HG02588 (cell line): ENCODE results near the gene S1PR4.

Experiments
- ATAC-seq: cut with Tn5 transposase; IDR thresholded peaks from one replicate; pipeline ENCODE4 v1.9.1; 2021; ENCODE audit warnings: mild to moderate bottlenecking, moderate library complexity; ENCODE audit not compliant: unreplicated experiment

S1PR4 gene, protein sequence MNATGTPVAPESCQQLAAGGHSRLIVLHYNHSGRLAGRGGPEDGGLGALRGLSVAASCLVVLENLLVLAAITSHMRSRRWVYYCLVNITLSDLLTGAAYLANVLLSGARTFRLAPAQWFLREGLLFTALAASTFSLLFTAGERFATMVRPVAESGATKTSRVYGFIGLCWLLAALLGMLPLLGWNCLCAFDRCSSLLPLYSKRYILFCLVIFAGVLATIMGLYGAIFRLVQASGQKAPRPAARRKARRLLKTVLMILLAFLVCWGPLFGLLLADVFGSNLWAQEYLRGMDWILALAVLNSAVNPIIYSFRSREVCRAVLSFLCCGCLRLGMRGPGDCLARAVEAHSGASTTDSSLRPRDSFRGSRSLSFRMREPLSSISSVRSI

DNA sequence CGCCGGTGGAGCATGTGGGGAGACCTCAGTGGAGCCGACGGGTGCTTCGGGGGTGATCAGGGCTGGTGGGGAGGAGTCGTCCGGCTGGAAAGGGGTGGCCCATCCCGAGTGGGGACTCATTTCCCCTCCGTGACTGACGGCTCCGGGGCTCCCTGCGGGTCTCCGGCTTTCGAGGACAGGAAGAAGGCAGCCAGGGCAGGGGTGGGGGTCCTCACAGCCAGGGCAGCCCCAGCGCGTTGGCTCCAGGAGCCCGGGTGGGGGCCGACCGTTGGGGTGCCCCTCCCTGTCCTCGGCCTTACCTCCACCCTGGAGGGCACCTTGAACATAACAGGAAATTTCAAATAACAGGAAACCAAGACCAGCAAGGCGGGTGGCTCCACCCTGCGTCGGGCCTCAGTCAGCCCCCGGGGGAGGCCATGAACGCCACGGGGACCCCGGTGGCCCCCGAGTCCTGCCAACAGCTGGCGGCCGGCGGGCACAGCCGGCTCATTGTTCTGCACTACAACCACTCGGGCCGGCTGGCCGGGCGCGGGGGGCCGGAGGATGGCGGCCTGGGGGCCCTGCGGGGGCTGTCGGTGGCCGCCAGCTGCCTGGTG is at the start of gene S1PR4:
TSS of gene S1PR4 (plus strand) at position 393 of the 596 bp plus-strand sequence. CDS start at position 417, 24 bp downstream.
- peak; percentile 36 for ATAC-seq

DNA sequence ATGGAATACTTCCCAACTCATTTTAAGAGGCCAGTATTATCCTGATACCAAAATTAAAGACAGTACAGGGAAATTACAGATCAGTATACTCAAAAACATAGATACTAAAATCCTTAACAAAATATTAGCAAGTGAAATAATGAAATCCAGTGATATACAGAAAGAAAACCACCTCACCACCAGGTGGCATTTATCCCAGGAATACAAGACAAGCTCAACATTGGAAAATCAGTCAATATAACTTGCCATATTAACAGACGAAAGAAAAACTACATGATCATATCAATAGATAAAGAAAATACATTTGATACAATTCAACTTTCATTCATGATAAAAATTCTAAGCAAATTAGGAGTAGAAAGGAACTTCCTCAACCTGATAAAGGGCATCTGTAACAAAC is 49.5 kb upstream of the S1PR4 start:
- ATAC-seq, result no peak

DNA sequence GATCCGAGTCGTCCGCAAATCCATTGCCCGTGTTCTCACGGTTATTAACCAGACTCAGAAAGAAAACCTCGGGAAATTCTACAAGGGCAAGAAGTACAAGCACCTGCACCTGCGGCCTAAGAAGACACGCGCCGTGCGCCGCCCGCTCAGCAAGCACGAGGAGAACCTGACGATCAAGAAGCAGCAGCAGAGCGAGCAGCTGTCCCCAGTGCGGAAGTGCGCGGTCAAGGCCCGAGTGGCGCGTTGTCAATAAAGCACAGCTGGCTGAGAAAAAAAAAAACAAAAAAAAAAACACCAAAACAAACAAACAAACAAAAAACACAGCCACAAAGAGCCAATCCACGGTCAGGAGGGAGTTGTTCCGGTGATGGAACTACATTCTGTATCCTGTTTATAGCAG is 47.4 kb upstream of the S1PR4 start:
- ATAC-seq, result no peak

DNA sequence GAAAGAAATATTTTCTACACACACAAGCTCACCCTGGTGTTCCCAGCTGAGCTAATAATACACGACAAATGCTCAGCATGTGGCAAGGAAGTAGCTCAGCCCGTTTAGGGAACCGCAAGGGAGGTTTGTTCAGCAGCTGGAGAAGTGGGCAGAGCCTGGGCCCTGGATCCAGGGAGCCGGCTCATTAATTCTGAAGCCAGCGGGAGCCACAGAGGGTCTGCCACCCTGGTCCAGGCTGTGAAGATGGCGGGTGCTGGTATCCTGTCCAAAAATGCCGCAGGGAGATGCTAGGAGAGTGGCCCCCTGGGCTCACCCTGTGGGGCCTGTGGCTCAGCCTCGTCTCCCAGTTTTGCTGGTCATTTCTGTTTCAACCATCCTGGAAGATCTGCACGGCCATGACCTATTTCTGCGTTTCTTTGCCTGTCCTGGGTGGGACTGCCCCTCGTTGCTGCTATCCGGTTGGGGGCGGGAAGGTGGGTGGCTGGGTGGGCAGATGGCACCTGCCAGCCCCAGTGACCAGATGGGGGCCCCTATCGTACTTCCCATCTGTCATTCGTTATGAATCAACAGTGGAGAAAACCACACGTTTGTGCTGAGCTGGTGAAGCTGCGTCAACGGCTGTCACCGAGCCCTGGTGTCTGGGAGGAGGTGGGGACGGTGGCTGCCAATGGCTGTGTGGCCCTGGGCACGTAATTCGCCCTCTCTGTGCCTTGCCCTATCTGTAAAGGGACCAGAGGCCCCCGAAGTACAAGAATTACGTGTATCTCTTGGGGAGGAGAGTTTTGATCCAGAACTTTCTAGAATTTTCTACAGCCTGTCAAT is 45.4 kb upstream of the S1PR4 start:
- ATAC-seq, result peak; percentile 46

DNA sequence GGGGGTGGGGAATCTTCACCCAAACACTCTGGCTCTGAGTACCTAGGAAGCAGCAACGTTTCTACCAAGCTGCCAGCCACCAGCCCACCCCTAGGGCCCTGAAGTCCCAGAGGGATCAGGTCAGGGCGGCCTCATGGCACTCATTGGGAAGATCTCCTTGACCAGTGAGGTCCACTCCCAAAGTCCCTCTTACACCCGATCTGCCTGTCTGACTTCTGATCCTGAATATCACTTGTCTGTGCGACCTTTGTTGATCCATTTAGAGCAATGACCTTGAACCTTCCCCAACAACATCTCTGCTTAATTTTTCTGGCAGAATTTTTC is 44.8 kb upstream of the S1PR4 start:
- peak; percentile 24 for ATAC-seq

DNA sequence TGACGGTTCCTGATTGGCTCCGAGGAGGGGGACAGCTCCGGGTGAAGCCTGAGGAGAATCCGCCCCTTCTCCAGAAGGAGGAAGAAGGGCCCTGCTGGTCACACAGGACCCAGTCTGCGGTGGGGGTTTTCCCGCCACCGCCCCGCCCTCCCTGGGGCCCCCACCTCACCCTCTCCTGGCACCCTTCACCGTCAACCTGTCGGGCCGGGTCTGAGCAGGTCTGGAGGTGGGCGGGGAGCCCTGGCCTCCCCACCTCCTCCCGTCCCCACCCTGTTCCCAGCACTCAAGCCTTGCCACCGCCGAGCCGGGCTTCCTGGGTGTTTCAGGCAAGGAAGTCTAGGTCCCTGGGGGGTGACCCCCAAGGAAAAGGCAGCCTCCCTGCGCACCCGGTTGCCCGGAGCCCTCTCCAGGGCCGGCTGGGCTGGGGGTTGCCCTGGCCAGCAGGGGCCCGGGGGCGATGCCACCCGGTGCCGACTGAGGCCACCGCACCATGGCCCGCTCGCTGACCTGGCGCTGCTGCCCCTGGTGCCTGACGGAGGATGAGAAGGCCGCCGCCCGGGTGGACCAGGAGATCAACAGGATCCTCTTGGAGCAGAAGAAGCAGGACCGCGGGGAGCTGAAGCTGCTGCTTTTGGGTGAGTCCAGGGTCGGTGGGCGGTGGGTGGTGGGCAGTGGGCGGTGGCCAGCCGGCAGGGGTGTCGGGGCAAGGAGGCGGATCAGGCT is 42.4 kb upstream of the S1PR4 start, which contains the start of gene GNA15:
TSS of gene GNA15 (plus strand) at position 73 of the 723 bp plus-strand sequence. CDS start at position 491, 418 bp downstream.
- no peak for ATAC-seq

DNA sequence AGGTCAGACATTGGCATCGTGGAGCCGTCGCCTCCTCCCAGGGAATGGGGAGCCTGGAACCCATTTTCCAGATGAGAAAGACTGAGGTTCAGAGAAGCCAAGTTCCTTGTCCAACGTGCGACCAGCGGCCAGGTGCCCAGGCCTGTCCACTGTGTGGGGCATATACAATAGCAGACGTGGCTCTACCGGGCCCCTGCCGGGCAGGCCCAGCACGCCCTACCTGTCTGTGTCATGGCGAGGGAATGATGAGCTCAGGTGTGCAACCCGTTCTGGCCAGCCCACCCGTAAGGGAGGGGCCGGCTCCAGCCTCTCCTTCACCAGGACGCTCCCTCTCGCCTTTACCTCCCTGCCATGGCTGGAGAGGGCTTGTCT is 41.9 kb upstream of the S1PR4 start:
- ATAC-seq, result no peak

DNA sequence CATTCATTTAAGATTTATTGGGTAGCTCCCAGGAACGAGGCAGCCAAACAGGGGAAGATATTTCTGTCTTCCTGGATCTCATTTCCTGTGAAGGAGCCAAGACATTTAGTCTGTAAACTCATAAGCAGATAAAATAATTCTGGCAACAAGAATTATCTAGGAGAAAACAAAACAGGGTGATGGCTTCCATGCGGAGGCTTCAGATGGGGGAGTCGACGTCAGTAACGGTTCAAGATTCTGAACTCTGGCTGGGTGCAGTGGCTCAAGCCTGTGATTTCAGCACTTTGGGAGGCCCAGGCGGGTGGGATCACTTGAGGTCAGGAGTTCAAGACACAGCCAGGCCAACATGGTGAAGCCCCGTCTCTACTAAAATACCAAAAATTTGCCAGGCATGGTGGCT is 41.5 kb upstream of the S1PR4 start:
- no peak for ATAC-seq

DNA sequence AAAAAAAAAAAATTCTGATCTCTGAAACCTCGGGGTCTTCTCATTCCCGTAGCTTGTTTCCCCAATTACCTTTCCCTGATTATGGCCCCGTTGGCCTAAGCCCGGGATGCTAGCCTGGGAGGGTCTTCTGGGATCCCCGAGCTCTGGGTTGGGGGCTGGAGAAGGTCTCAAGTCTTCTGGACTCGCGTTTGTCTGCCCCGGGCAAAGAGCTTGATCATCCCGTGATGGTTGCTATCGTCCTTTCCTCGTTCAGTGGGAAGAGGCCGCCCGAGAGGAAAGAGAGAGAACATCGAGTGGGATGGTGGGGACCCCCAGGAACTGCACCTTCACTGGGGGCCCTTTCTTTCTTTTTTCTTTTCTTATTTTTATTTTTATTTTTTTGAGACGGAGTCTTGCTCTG is 40.3 kb upstream of the S1PR4 start:
- ATAC-seq, result no peak

DNA sequence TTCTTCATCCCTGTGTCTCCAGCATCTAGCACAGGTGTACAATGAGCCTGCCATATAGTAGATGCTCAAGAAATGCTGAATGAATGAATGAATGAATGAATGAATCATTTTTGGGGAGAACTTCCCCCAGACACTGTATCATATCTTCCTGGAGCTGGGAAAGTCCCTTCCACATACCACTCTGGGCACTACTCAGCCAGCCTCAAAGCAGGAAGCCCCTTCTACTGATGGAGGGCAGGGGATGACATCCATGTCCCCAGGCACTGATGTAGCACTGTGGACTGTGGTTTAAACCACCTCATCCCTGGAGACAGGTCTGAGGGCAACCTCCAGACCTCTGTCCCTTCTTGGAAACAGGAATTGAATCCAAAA is 37.9 kb upstream of the S1PR4 start:
- ATAC-seq, result no peak

DNA sequence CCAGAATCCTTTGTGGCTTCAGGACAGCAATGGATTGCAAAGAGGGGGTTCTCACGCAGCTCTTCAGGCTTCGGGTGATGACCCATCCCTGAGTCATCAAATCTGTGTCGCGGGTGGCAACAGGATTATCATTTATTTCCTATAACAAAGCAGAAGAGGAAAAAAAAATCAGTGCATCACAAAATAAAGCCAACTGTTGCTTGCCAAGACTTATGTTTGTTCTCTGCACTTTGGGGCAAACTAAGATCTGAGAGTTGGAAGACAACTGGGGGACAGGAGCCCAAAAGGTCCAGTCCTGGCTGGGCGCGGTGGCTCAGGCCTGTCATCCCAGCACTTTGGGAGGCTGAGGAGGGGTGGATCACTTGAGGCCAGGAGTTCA is 36.3 kb upstream of the S1PR4 start:
- ATAC-seq, result no peak

DNA sequence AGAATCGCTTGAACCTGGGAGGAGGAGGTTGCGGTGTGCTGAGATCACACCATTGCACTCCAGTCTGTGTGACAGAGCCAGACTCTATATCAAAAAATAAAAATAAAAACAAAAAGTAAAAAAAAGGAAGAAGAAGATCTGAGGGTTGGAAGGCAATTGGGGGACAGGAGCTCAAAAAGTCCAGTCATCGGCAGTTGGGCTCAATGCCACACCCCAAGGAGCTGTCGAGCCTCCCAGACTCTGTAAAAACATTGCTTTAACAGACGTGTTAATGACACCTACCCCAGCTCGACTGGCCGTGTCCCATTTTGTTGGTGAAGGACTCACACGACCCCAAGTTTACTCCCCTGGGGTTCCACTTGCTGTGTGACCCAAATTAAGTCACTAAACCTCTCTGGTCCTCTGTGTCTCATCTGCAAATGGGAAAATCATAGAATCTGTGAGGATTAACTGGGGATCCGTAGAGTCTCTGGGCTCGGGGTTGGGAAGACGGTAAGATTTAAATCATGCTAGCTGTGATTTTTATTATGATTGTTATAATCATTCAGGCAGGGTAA is 35.7 kb upstream of the S1PR4 start:
- no peak for ATAC-seq

DNA sequence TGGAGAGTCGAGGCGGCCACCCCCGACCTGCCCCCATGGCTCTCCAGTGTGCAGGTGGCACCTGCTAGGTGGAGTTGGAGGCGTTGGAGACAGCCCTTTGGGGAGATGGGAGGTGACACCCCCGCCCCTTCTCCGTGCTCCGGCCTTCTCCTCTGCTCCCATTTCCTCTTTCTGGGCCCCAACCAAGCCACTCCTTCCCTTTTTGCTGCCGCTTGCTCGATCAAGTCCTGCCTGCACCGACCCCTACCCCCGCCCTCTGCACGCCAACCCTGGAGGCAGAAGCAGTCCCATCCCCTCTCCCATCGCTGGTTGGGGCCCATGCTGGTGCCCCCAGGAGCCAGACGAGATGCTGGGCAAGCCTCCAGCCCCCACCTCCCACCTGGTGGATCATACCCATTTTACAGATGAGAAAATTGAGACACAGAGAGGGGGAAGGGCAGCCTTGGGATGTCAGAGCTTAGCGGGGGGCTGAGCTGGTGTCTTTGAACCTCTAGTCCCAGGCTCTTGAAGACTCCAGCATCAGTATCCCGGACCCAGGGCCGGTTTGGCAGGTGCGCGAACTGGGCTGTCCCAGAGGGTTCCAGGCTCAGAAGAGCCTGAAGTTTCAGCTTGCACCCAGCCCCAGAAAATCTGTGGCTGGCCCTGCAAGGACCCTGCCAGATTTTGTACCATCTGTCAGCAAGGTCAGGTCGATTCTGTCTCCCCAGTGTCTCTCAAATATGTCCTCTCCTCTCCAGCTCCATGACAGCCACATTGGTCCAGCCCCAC is 32.5 kb upstream of the S1PR4 start:
- no peak for ATAC-seq

DNA sequence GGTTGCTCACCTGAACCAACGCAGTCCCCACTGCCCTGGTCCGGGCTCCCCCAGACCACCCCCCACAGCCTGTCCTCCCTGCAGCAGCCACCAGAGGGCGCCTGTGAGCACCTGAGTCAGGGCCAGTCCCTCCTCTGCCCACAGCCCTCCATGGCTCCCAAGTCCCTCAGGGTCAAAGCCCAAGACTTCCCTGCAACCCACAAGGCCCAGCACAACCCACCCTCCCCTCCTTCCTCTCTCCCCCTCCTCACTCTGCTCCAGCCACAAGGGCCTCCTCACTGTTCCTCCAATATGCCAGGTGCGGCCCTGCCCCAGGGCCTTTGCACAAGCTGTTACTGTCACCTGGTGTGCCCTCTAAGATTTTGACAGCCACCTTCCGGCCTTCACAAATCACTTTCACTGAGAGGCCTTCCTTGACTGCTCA is 31.9 kb upstream of the S1PR4 start:
- no peak for ATAC-seq

DNA sequence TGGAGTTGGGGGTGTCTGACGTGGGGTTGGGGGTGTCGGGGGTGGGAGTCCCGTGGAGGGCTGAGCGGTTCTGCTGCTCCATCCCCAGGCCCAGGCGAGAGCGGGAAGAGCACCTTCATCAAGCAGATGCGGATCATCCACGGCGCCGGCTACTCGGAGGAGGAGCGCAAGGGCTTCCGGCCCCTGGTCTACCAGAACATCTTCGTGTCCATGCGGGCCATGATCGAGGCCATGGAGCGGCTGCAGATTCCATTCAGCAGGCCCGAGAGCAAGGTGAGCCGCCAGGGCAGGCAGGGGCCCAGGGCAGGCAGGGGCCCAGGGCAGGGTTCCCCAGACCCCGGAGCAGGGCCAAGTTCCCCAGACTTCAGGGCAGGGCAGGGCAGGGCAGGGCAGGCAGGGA is 30.1 kb upstream of the S1PR4 start:
- ATAC-seq, result no peak

DNA sequence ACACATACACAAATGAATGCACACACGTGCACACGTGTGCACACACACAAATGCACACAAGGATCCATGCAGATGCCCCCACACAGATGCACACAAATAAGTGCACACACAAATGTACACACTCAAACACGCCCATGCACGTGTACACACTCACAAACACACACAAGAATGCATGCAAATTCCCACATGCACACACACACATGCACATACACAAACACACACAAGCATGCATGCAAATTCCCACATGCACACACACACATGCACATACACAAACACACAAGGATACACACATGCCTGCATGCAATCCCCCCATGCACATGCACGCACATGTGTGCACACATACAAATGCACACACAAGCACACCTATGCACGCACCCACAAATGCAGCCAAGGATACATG is 29.5 kb upstream of the S1PR4 start:
- ATAC-seq, result no peak

DNA sequence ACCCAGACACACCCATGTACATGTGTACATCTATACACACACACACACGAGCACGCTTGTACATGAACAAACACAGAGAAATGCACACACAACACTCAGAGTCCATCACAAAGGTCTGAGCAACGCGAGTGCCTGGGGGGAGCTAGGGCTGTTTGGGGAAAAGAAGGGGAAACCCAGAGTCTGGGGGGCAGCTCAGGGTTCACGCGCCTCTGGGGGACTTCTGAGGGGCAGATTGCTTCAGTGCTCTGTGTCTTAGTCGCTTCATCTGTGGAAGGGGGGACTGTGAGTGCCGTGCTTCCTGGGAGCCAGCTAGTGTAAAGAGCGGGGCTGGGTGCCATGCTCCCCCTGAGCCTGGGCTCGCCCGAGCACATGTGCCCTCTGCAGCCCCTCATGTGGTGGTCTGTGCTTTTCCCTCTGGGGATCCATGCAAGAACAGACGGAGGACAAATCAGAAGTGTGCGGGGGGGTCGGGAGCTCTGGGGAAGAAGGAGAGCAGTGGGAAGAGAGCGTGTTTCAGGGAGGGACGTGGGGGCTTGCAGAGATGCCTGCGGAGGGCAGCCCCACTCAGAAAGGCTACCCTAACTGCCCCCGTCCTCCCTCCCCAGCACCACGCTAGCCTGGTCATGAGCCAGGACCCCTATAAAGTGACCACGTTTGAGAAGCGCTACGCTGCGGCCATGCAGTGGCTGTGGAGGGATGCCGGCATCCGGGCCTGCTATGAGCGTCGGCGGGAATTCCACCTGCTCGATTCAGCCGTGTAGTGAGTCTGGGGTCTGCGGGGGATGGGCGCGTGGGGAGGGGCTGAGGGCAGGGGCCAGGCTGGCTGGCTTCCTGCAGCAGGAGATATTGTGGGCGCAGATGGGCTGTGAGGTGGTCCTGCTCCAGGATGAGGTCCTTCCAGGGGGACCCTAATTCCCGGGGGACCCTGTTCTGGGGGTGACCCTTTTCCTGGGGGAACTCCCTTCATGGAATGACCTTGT is 28.8 kb upstream of the S1PR4 start:
- no peak for ATAC-seq

DNA sequence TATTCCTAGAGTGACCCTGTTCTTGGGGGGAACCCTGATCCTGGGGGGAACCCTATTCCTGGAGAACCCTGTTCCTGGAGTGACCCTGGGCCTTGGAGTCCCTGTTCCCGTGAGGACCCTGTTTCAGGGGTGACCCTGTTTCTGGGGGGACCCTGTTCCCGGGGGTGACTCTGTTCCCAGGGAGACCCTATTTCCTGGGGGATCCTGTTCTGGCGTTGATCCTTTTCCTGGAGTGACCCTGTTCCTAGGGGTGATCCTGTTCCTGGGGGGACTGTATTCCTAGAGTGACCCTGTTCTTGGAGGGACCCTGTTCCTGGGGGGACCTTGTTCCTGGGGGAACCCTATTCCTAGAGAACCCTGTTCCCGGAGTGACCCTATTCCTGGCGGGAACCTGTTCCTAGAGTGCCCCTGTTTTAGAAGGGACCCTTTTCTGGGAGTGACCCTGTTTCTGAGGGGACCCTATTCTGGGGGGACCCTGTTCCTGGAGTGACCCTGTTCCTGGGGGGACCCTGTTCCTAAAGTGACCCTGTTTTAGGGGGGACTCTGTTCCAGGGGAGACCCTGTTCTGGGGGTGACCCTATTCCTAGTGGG is 27.7 kb upstream of the S1PR4 start:
- no peak for ATAC-seq
